ENCODE data around the gene YEATS4.

The YEATS4 gene

DNA sequence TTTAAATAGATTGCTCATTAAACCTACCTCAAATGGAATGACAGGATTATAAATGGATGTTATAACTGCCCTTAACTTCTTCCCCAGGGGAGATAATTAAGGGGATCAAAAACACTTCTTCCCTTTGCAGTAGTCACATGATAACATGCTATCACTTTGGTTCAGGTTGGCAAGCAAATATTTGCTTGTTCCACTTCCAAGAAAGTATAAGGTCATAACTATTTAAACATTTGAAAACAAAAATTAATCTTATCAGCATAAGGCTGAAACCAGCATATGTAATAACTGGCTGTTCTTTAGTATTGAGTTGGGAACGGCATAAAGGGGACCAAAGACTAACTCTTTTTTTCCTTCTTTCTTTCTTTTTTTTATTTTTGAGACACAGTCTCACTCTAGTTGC, 13.8 kb upstream of the YEATS4 start:
- TF ChIP-seq, protein P1, sequence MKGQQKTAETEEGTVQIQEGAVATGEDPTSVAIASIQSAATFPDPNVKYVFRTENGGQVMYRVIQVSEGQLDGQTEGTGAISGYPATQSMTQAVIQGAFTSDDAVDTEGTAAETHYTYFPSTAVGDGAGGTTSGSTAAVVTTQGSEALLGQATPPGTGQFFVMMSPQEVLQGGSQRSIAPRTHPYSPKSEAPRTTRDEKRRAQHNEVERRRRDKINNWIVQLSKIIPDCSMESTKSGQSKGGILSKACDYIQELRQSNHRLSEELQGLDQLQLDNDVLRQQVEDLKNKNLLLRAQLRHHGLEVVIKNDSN (IDR thresholded peaks at IDR 0.05) = no peak
- TF ChIP-seq RAD21 (IDR thresholded peaks at IDR 0.05; ENCODE audit: low read depth) = no peak
- no peak for TF ChIP-seq YY1 (IDR thresholded peaks at IDR 0.05; ENCODE audit: low read depth)
- TF ChIP-seq EP300 (IDR thresholded peaks at IDR 0.05; ENCODE audit: borderline replicate concordance) = no peak
- TF ChIP-seq TAF1 (IDR thresholded peaks at IDR 0.05; ENCODE audit: low read depth) = no peak
- TF ChIP-seq TEAD4 (IDR thresholded peaks at IDR 0.05) = no peak
- TF ChIP-seq CREB1 (IDR thresholded peaks at IDR 0.05; ENCODE audit: low read depth) = no peak
- TF ChIP-seq, protein P2, sequence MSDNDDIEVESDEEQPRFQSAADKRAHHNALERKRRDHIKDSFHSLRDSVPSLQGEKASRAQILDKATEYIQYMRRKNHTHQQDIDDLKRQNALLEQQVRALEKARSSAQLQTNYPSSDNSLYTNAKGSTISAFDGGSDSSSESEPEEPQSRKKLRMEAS (IDR thresholded peaks at IDR 0.05) = no peak
- TF ChIP-seq, protein P3, sequence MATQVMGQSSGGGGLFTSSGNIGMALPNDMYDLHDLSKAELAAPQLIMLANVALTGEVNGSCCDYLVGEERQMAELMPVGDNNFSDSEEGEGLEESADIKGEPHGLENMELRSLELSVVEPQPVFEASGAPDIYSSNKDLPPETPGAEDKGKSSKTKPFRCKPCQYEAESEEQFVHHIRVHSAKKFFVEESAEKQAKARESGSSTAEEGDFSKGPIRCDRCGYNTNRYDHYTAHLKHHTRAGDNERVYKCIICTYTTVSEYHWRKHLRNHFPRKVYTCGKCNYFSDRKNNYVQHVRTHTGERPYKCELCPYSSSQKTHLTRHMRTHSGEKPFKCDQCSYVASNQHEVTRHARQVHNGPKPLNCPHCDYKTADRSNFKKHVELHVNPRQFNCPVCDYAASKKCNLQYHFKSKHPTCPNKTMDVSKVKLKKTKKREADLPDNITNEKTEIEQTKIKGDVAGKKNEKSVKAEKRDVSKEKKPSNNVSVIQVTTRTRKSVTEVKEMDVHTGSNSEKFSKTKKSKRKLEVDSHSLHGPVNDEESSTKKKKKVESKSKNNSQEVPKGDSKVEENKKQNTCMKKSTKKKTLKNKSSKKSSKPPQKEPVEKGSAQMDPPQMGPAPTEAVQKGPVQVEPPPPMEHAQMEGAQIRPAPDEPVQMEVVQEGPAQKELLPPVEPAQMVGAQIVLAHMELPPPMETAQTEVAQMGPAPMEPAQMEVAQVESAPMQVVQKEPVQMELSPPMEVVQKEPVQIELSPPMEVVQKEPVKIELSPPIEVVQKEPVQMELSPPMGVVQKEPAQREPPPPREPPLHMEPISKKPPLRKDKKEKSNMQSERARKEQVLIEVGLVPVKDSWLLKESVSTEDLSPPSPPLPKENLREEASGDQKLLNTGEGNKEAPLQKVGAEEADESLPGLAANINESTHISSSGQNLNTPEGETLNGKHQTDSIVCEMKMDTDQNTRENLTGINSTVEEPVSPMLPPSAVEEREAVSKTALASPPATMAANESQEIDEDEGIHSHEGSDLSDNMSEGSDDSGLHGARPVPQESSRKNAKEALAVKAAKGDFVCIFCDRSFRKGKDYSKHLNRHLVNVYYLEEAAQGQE (IDR thresholded peaks at IDR 0.05; ENCODE audit: low read depth) = no peak
- TF ChIP-seq TCF12 (IDR thresholded peaks at IDR 0.05; ENCODE audit: low read depth) = no peak
- no peak for TF ChIP-seq FOXM1 (IDR thresholded peaks at IDR 0.05; ENCODE audit: borderline replicate concordance, low read depth)
- no peak for TF ChIP-seq NFIC (IDR thresholded peaks at IDR 0.05)

DNA sequence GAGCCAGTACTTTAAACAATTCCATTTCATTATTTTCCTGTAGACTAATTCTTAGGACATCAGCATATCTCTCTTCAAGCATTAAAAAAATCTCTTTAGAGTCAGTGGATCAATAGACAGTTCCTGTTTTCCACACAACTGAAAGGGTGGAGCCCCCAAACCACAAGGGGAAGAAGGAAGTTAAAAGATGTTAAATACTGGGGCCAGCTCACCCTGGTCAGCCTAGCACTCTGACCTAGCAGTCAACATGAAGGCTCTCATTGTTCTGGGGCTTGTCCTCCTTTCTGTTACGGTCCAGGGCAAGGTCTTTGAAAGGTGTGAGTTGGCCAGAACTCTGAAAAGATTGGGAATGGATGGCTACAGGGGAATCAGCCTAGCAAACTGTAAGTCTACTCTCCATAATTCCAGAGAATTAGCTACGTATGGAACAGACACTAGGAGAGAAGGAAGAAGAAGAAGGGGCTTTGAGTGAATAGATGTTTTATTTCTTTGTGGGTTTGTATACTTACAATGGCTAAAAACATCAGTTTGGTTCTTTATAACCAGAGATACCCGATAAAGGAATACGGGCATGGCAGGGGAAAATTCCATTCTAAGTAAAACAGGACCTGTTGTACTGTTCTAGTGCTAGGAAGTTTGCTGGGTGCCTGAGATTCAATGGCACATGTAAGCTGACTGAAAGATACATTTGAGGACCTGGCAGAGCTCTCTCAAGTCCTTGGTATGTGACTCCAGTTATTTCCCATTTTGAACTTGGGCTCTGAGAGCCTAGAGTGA, 11.2 kb upstream of the YEATS4 start, which contains the start of gene LYZ:
Gene LYZ, plus strand, starts transcription at position 220 of the 777 bp plus-strand sequence. Its CDS starts 28 bp downstream, at position 248.
- no peak for TF ChIP-seq TCF12 (IDR thresholded peaks at IDR 0.05; ENCODE audit: low read depth)
- no peak for TF ChIP-seq ZBTB7A (IDR thresholded peaks at IDR 0.05; ENCODE audit: low read depth)
- TF ChIP-seq CEBPB (IDR thresholded peaks at IDR 0.05) = no peak
- TF ChIP-seq, protein P1 (IDR thresholded peaks at IDR 0.05) = no peak
- TF ChIP-seq, protein P3 (IDR thresholded peaks at IDR 0.05; ENCODE audit: low read depth) = no peak

DNA sequence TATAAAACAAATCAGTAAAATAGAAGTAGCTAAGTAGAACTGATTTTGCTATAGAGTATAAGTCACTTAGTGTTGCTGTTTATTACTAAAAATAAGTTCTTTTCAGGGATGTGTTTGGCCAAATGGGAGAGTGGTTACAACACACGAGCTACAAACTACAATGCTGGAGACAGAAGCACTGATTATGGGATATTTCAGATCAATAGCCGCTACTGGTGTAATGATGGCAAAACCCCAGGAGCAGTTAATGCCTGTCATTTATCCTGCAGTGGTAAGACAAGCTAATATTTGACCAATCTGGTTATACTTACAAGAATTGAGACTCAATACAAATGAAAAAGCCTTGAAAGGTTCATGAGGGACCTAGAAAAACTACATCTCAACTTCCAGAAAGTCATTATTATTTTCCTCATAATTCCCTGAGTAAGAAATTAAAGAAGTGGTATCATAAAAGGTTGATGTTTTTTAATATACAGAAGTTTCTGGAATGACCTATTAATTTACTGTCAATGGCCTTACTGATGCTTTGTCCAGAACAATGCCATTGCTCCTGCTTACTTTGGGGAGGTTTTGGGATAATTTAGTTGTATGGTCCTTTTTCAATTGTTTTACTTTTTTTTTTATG, 9.4 kb upstream of the YEATS4 start:
- TF ChIP-seq EP300 (IDR thresholded peaks at IDR 0.05; ENCODE audit: borderline replicate concordance) = no peak
- no peak for TF ChIP-seq RAD21 (IDR thresholded peaks at IDR 0.05; ENCODE audit: low read depth)
- TF ChIP-seq EGR1 (IDR thresholded peaks at IDR 0.05) = no peak
- TF ChIP-seq, protein P2 (IDR thresholded peaks at IDR 0.05) = no peak
- TF ChIP-seq CREB1 (IDR thresholded peaks at IDR 0.05; ENCODE audit: low read depth) = no peak
- TF ChIP-seq, protein P1 (IDR thresholded peaks at IDR 0.05) = no peak
- no peak for TF ChIP-seq ZBTB7A (IDR thresholded peaks at IDR 0.05; ENCODE audit: low read depth)
- no peak for TF ChIP-seq TAF1 (IDR thresholded peaks at IDR 0.05; ENCODE audit: low read depth)
- no peak for TF ChIP-seq TCF12 (IDR thresholded peaks at IDR 0.05; ENCODE audit: low read depth)
- no peak for TF ChIP-seq FOXM1 (IDR thresholded peaks at IDR 0.05; ENCODE audit: borderline replicate concordance, low read depth)
- TF ChIP-seq TEAD4 (IDR thresholded peaks at IDR 0.05) = no peak
- no peak for TF ChIP-seq YY1 (IDR thresholded peaks at IDR 0.05; ENCODE audit: low read depth)
- TF ChIP-seq CEBPB (IDR thresholded peaks at IDR 0.05) = no peak
- TF ChIP-seq, protein P3 (IDR thresholded peaks at IDR 0.05; ENCODE audit: low read depth) = no peak
- no peak for TF ChIP-seq NFIC (IDR thresholded peaks at IDR 0.05)

Measured in Ishikawa (cell line).